OCI-LY1 (cell line): Measurements from ENCODE around the gene SLC16A2.

ENCODE experiments used
- H2AFZ ChIP-seq: fragments of 200-600 bp; sonication (generic), shearing (Covaris generic); 2 replicates; pipeline ENCODE4 v1.6.0; 2014; ENCODE audit warnings: antibody characterized with exemption, mild to moderate bottlenecking, low read length
- H3F3A ChIP-seq: fragments of 200-600 bp; sonication (generic), shearing (Covaris generic); 2 replicates; pipeline ENCODE4 v1.6.0; 2014; ENCODE audit warnings: mild to moderate bottlenecking, antibody characterized with exemption, low read length, moderate library complexity; ENCODE audit not compliant: insufficient read depth
- H3K27ac ChIP-seq: fragments of 200-600 bp; sonication (generic); 2 replicates; pipeline ENCODE4 v1.5.1; 2014; ENCODE audit warnings: low read length, mixed run types, mild to moderate bottlenecking, low read depth; ENCODE audit not compliant: poor library complexity, severe bottlenecking
- H3K27me3 ChIP-seq: fragments of 200-600 bp; sonication (generic); 2 replicates; pipeline ENCODE4 v1.6.0; 2014; ENCODE audit warnings: antibody characterized with exemption, mild to moderate bottlenecking, low read length, moderate library complexity; ENCODE audit not compliant: insufficient read depth
- H3K36me3 ChIP-seq: fragments of 200-600 bp; sonication (generic); 2 replicates; pipeline ENCODE4 v1.6.1; 2014; ENCODE audit warnings: mild to moderate bottlenecking, antibody characterized with exemption, low read length, moderate library complexity, mixed read lengths; ENCODE audit not compliant: insufficient read depth
- H3K4me1 ChIP-seq: fragments of 200-600 bp; sonication (generic); 2 replicates; pipeline ENCODE4 v1.5.1; 2014; ENCODE audit warnings: mild to moderate bottlenecking, low read length, moderate library complexity; ENCODE audit not compliant: insufficient read depth, severe bottlenecking
- H3K4me2 ChIP-seq: fragments of 200-600 bp; sonication (generic), shearing (Covaris generic); 2 replicates; pipeline ENCODE4 v1.6.1; 2014; ENCODE audit warnings: low read length
- H3K4me3 ChIP-seq: fragments of 200-600 bp; sonication (generic); 2 replicates; pipeline ENCODE4 v1.5.1; 2014; ENCODE audit warnings: low read length, low read depth, mild to moderate bottlenecking, mixed read lengths; ENCODE audit not compliant: poor library complexity, severe bottlenecking
- H3K79me2 ChIP-seq: fragments of 200-600 bp; shearing (Covaris generic); 2 replicates; pipeline ENCODE4 v1.6.1; 2016; ENCODE audit warnings: mixed run types, low read length, mixed read lengths; ENCODE audit not compliant: insufficient read depth
- H3K9ac ChIP-seq: fragments of 200-600 bp; sonication (generic), shearing (Covaris generic); 2 replicates; pipeline ENCODE4 v1.6.1; 2014; ENCODE audit warnings: mild to moderate bottlenecking, low read length, mixed read lengths
- H3K9me2 ChIP-seq: fragments of 200-600 bp; sonication (generic), shearing (Covaris generic); 2 replicates; pipeline ENCODE4 v1.6.1; 2014; ENCODE audit warnings: low read depth, mild to moderate bottlenecking, low read length, mixed read lengths
- H3K9me3 ChIP-seq: fragments of 200-600 bp; shearing (Covaris generic); 2 replicates; pipeline ENCODE4 v1.6.1; 2014; ENCODE audit warnings: low read length, mixed read lengths
- H4K20me1 ChIP-seq: fragments of 200-600 bp; sonication (generic), shearing (Covaris generic); 2 replicates; pipeline ENCODE4 v1.6.0; 2016; ENCODE audit warnings: mild to moderate bottlenecking, low read length; ENCODE audit not compliant: insufficient read depth
- EZH2 ChIP-seq: fragments of 200-600 bp; sonication (generic), shearing (Covaris generic); IDR thresholded peaks from 2 replicates; pipeline ENCODE4 v1.8.0; 2017; ENCODE audit warnings: borderline replicate concordance, mixed run types, mild to moderate bottlenecking, antibody characterized with exemption, low read length, moderate library complexity, mixed read lengths
- TF ChIP-seq, protein P1 (sequence below): fragments of 200-600 bp; sonication (generic), shearing (Covaris generic); IDR thresholded peaks from 2 replicates; pipeline ENCODE4 v1.5.1; 2017; ENCODE audit warnings: mild to moderate bottlenecking, antibody characterized with exemption, low read length, moderate library complexity, mixed read lengths

Gene SLC16A2

DNA sequence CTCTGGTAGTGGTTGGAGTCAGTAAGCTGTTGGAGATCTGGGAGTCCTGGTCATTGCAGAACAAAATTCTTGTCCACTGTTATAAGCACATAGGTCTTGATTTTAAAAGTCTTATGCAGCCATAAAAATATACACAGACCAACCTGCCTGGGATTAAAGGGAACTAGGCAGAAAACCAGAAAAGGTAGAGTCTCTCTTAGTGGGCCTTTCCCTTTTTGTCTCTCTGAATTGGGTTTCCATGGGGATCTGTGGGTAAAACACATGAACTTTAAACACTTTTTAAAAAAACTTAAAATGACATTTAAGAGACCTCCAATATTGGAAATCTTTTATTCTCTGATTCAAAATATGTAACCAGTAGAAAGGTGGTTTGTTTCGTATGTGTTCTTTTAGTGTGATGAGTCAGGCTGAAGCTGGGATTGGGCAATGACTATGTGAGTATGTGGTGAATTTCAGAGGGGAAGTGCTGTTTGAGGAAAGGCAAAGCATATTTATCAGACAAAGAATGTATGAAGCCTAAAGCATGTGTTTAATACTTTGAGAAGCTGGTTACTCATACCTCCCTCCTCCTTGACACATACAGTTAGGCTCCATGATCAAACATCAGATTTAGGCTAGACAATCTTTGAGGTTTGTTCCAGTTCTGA, 29.6 kb downstream of the SLC16A2 start:
- Histone ChIP-seq H3K79me2 (no peaks in the 10 kb centered on the region), H3K27me3 (no peaks in the 10 kb centered on the region), H3K9me3 (no peaks in the 10 kb centered on the region), H3K4me2 (no peak overlapping the region), H3K9ac (no peak overlapping the region), H3K27ac (no peak overlapping the region), H3K4me1 (no peaks in the 10 kb centered on the region), H3K9me2 (no peaks in the 10 kb centered on the region), H2AFZ (no peak overlapping the region), H3K4me3 (no peak overlapping the region), H4K20me1 (no peaks in the 10 kb centered on the region), H3F3A (no peaks in the 10 kb centered on the region), H3K36me3 (no peaks in the 10 kb centered on the region)
- no peak for TF ChIP-seq EZH2
- TF ChIP-seq, protein P1, sequence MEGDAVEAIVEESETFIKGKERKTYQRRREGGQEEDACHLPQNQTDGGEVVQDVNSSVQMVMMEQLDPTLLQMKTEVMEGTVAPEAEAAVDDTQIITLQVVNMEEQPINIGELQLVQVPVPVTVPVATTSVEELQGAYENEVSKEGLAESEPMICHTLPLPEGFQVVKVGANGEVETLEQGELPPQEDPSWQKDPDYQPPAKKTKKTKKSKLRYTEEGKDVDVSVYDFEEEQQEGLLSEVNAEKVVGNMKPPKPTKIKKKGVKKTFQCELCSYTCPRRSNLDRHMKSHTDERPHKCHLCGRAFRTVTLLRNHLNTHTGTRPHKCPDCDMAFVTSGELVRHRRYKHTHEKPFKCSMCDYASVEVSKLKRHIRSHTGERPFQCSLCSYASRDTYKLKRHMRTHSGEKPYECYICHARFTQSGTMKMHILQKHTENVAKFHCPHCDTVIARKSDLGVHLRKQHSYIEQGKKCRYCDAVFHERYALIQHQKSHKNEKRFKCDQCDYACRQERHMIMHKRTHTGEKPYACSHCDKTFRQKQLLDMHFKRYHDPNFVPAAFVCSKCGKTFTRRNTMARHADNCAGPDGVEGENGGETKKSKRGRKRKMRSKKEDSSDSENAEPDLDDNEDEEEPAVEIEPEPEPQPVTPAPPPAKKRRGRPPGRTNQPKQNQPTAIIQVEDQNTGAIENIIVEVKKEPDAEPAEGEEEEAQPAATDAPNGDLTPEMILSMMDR: no peak

DNA sequence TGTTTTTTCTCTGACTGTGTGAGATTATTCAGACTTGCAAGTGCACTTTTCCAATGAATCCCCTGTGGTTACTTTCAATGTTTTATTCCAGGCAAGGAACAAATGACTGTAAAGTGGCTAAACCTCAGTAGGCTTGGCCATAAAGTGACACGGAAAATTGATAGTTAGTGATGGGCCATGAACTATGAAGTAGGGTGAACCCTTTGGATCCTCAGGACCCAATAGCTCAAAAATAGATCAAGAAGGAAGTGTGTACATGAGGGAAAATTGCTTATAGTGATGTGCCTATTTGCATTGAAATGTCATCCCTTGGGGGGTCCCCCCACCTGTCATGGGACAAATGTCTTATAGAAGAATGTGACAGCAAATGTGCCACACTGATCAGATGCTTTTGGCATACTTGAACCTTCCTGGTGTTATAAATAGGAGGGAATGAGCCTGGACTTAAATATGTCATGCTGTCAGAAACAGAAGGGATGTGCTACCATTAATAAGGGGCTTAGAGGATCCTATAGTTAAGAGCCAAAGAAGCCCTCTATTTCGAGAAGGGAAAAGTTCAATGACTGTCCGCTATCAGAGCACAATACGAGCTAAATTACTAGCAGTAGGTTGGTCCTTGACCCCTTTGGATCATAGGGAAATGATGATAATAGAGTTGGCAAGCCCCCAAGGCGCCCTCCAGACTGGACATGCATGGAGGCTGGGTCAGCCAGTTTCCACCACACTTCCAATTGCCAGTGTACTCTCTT, 30.3 kb downstream of the SLC16A2 start:
- Histone ChIP-seq H3F3A (no peaks in the 10 kb centered on the region), H3K36me3 (no peaks in the 10 kb centered on the region), H2AFZ (no peak overlapping the region), H3K4me1 (no peaks in the 10 kb centered on the region), H3K4me3 (no peak overlapping the region), H3K9me3 (no peaks in the 10 kb centered on the region), H3K4me2 (no peak overlapping the region), H3K79me2 (no peaks in the 10 kb centered on the region), H4K20me1 (no peaks in the 10 kb centered on the region), H3K9ac (no peak overlapping the region), H3K27me3 (no peaks in the 10 kb centered on the region), H3K9me2 (no peaks in the 10 kb centered on the region), H3K27ac (no peak overlapping the region)
- TF ChIP-seq, protein P1: no peak
- TF ChIP-seq EZH2: no peak

DNA sequence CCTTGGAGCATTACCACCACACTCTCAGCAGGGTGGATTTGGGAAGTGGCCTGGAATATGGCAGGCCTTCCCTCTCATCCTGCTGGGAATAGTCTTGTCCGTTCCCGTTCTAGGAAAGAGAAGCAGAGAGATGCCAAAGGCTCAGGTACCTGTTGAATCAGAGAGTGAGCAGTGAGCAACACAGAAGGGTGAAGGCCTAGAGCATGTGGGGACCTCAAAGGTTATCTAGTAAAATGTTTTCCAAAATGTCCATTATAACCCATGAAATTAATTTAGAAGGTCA, 30.8 kb downstream of the SLC16A2 start:
- H2AFZ ChIP-seq: no peak overlapping the region
- no peaks in the 10 kb centered on the region for H3K9me2 ChIP-seq
- TF ChIP-seq EZH2: no peak
- TF ChIP-seq, protein P1: no peak
- no peaks in the 10 kb centered on the region for H3K9me3 ChIP-seq
- H3K79me2 ChIP-seq: no peaks in the 10 kb centered on the region
- no peaks in the 10 kb centered on the region for H3K36me3 ChIP-seq
- H3K9ac ChIP-seq: no peak overlapping the region
- H3K27ac ChIP-seq: no peak overlapping the region
- no peaks in the 10 kb centered on the region for H3K27me3 ChIP-seq
- H3K4me2 ChIP-seq: no peak overlapping the region
- no peaks in the 10 kb centered on the region for H3K4me1 ChIP-seq
- H3F3A ChIP-seq: no peaks in the 10 kb centered on the region
- no peaks in the 10 kb centered on the region for H4K20me1 ChIP-seq
- H3K4me3 ChIP-seq: no peak overlapping the region
